GM12878 (cell line): ENCODE measurements around the gene LRRC41. TPM values are rescaled to one million over a fixed set of nuclear protein-coding genes. Genes with fewer than 3 reads are reported as not detected.

Experiments used
- ATAC-seq: fragments of 200-7000 bp; cut with Tn5 transposase; 3 replicates; pipeline ENCODE4 v1.9.1; 2020; ENCODE audit warnings: mild to moderate bottlenecking, moderate library complexity
- BruUV-seq: library from RNA; stranded (reverse); fragments of 400-500 nt; replicated peaks from 2 replicates; lab custom pipeline; 2021; lab: Mats Ljungman, UMichigan
- CTCF ChIA-PET: fragments of 300-600 bp; sonication (Branson Sonifier 250); formaldehyde crosslinking; extraction: SDS; loops from one replicate; lab custom pipeline; 2021; ENCODE audit warnings: inconsistent platforms; lab: Yijun Ruan, JAX
- POLR2A ChIA-PET: fragments of 350-600 bp; formaldehyde crosslinking; extraction: SDS; loops from one replicate; lab custom pipeline; 2021; ENCODE audit warnings: inconsistent platforms; lab: Charles Lee
- RAD21 ChIA-PET: fragments of 300-600 bp; sonication (Branson Sonifier 250); formaldehyde crosslinking; loops from one replicate; lab custom pipeline; 2023; ENCODE audit warnings: antibody characterized with exemption; ENCODE audit not compliant: unreplicated experiment; lab: Charles Lee
- SMC1A ChIA-PET: fragments of 300-600 bp; sonication (Branson Sonifier 250); formaldehyde crosslinking; loops from one replicate; lab custom pipeline; 2023; ENCODE audit not compliant: unreplicated experiment, uncharacterized antibody; lab: Charles Lee
- DNase-seq: peaks from one replicate; pipeline ENCODE4 v3.0.0-alpha.2; 2011; ENCODE audit warnings: low read depth, low spot score
- FAIRE-seq: peaks from 3 replicates; lab custom pipeline; 2011; peaks lifted over from hg19 to GRCh38; lab: Jason Lieb, UNC
- H2AFZ ChIP-seq: 2 replicates; pipeline ENCODE4 v1.6.0; 2011; ENCODE audit warnings: low read depth, low read length, control low read depth; ENCODE audit not compliant: control insufficient read depth
- H3K27ac ChIP-seq: 2 replicates; pipeline ENCODE4 v1.5.1; 2011; ENCODE audit warnings: control low read depth; ENCODE audit not compliant: control insufficient read depth, insufficient read depth
- H3K27me3 ChIP-seq, 2 experiments: replicated peaks in 1 of 2; 2 replicates each; pipeline versions ENCODE4 v1.6.0 to v1.6.1; 2011; ENCODE audit warnings: low read length in 1 of 2; ENCODE audit not compliant: control insufficient read depth in 2 of 2, insufficient read depth in 2 of 2
- H3K36me3 ChIP-seq, 2 experiments: 2 replicates each; pipeline ENCODE4 v1.5.1; 2011; ENCODE audit warnings: low read length in 1 of 2; ENCODE audit not compliant: control insufficient read depth in 2 of 2, insufficient read depth in 2 of 2
- H3K4me1 ChIP-seq: 2 replicates; pipeline ENCODE4 v1.6.1; 2011; ENCODE audit warnings: mild to moderate bottlenecking, low read length, moderate library complexity, mixed read lengths; ENCODE audit not compliant: control insufficient read depth, insufficient read depth
- H3K4me2 ChIP-seq: 2 replicates; pipeline ENCODE4 v1.6.0; 2011; ENCODE audit warnings: control low read depth; ENCODE audit not compliant: control insufficient read depth, insufficient read depth
- H3K4me3 ChIP-seq: fragments of 200-600 bp; sonication (generic); 2 replicates; pipeline ENCODE4 v1.5.1; 2016
- H3K79me2 ChIP-seq: 2 replicates; pipeline ENCODE4 v1.6.0; 2011; ENCODE audit warnings: low read length; ENCODE audit not compliant: control insufficient read depth, insufficient read depth
- H3K9ac ChIP-seq: 2 replicates; pipeline ENCODE4 v1.8.0; 2011; ENCODE audit warnings: low read length, control low read depth, mixed read lengths; ENCODE audit not compliant: control insufficient read depth, insufficient read depth
- H3K9me3 ChIP-seq: replicated peaks from 3 replicates; pipeline ENCODE4 v1.5.1; 2011; ENCODE audit warnings: mild to moderate bottlenecking, low read length; ENCODE audit not compliant: control insufficient read depth, insufficient read depth
- H4K20me1 ChIP-seq: 2 replicates; pipeline ENCODE4 v1.6.0; 2011; ENCODE audit not compliant: control insufficient read depth, insufficient read depth
- ETV6 ChIP-seq, 2 experiments: fragments of 450-650 bp in 1 of 2; IDR thresholded peaks in 1 of 2; conservative IDR thresholded peaks in 1 of 2; 2 replicates each; pipeline ENCODE4 v1.6.1; 2014; ENCODE audit warnings: antibody characterized with exemption in 1 of 2, borderline replicate concordance in 1 of 2, low read depth in 1 of 2, mild to moderate bottlenecking in 1 of 2, moderate library complexity in 1 of 2
- HSF1 ChIP-seq: fragments of 150-350 bp; IDR thresholded peaks from 2 replicates; pipeline ENCODE4 v1.6.1; 2014; ENCODE audit warnings: mild to moderate bottlenecking, low read depth, low read length
- MLLT1 ChIP-seq: fragments of 450-650 bp; IDR thresholded peaks from 2 replicates; pipeline ENCODE4 v1.6.1; 2016; ENCODE audit warnings: mild to moderate bottlenecking
- PAX8 ChIP-seq: fragments of 450-650 bp; IDR thresholded peaks from 2 replicates; pipeline ENCODE4 v1.6.1; 2017; ENCODE audit warnings: mild to moderate bottlenecking, moderate library complexity
- PKNOX1 ChIP-seq: fragments of 450-650 bp; IDR thresholded peaks from 2 replicates; pipeline ENCODE4 v1.6.1; 2016; ENCODE audit warnings: mild to moderate bottlenecking
- REST ChIP-seq: IDR thresholded peaks from 2 replicates; pipeline ENCODE4 v1.6.1; 2012; ENCODE audit warnings: mild to moderate bottlenecking, low read depth, low read length
- RUNX3 ChIP-seq: IDR thresholded peaks from 2 replicates; pipeline ENCODE4 v1.6.1; 2012; ENCODE audit warnings: low read length, inconsistent platforms
- TAF1 ChIP-seq: IDR thresholded peaks from 2 replicates; pipeline ENCODE4 v1.6.1; 2011; ENCODE audit warnings: mild to moderate bottlenecking, low read depth, low read length, borderline replicate concordance
- USF1 ChIP-seq: IDR thresholded peaks from 2 replicates; pipeline ENCODE4 v1.6.1; 2011; ENCODE audit warnings: borderline replicate concordance, low read depth, mild to moderate bottlenecking, moderate library complexity, mixed read lengths, low read length; ENCODE audit not compliant: insufficient read depth; ENCODE audit errors: extremely low read length
- ZBTB40 ChIP-seq: fragments of 450-650 bp; IDR thresholded peaks from 2 replicates; pipeline ENCODE4 v1.6.1; 2016; ENCODE audit warnings: mild to moderate bottlenecking, moderate library complexity, borderline replicate concordance
- WGBS: methylation state at CpG from one replicate; pipeline ENCODE4 v1.1.6; 2016; ENCODE audit warnings: low lambda C conversion rate; ENCODE audit not compliant: insufficient replicate concordance, insufficient coverage; ENCODE audit errors: missing lambda C conversion rate; 5-methylcytosine and 5-hydroxymethylcytosine counted together
- in situ Hi-C: fragments of 300-500 bp; cut with MboI; formaldehyde crosslinking; loops from 9 replicates; pipeline ENCODE4 v1.14.3; 2018; ENCODE audit warnings: mixed read lengths
- intact Hi-C: fragments of 100-400 bp; cut with micrococcal nuclease; formaldehyde crosslinking; loops from one replicate; pipeline ENCODE4 v1.14.2; 2022; ENCODE audit not compliant: unreplicated experiment
- polyA plus RNA-seq, 11 experiments: library from polyadenylated mRNA; depleted of rRNA in 4 of 11; unstranded in 6 of 11; stranded (reverse) in 5 of 11; fragments of >200 nt; fragmentation: Nextera tagmentation in 4 of 11; fragmentation: Illumina TruSeq in 1 of 11; extraction: Ambion mirVana in 4 of 11; extraction: Trizol in 1 of 11; gene quantifications; 1 replicate in 1 of 11; 2 replicates in 10 of 11; pipeline versions ENCODE4 v1.2.1 to v1.2.3, GENCODE V29; 2011 to 2016; ENCODE audit warnings: inconsistent platforms in 2 of 11, missing spikeins in 2 of 11, low read depth in 1 of 11
- total RNA-seq, 4 experiments: library from RNA; depleted of rRNA in 3 of 4; stranded (reverse); fragments of >200 nt in 3 of 4; fragmentation: Illumina TruSeq in 1 of 4; extraction: Trizol in 1 of 4; gene quantifications; 2 replicates each; pipeline versions ENCODE4 v1.2.1 to v1.2.3, GENCODE V29; 2013 to 2021

LRRC41 gene
- total and polyA plus RNA-seq, 10 of the 15 experiments (the other 5 are each of a cell fraction or from before 2014, with no cell fraction given), result 12.0 to 79.9 (median 48.5) TPM

GRCh38 chr1:46242918-46243317 is 60.5 kb downstream of the LRRC41 start:
- ChIA-PET RAD21 (no interaction called here), CTCF (interaction anchor here (0.9 kb wide), 1 partner anchor 99 kb away, joined by 4 read pairs; no protein-coding TSS in a partner anchor), POLR2A (no interaction called here), SMC1A (no interaction called here)
- Histone ChIP-seq H3K79me2 (peaks cover 4% of the 10 kb centered on the region), H3K9ac (no peak overlapping the region), H3K36me3 (no peaks in the 10 kb centered on the region), H3K27ac (no peak overlapping the region), H3K9me3 (no peaks in the 10 kb centered on the region; the same call in 2 of the 3 replicates), H2AFZ (no peak overlapping the region), H3K4me2 (no peak overlapping the region), H4K20me1 (no peaks in the 10 kb centered on the region), H3K27me3 (no peaks in the 10 kb centered on the region), H3K4me1 (peaks cover 3% of the 10 kb centered on the region; the same call in 1 of the 2 replicates), H3K4me3 (no peak overlapping the region)
- ATAC-seq, result no peak
- DNase-seq, result no peak
- no peak for FAIRE-seq
- no TSS peak for BruUV-seq
- 50% methylated on average over 1 of the region's 1 CpG for WGBS
- intact Hi-C loops, result no loop called here
- in situ Hi-C loops, result no loop called here
- TF ChIP-seq PAX8 (no peak), RUNX3 (no peak), MLLT1 (no peak), ZBTB40 (no peak), ETV6 (conservative IDR thresholded peaks at IDR 0.05 in 1 of 2, IDR thresholded peaks at IDR 0.05 in 1 of 2; ENCODE audit: borderline replicate concordance in 1 of 2, low read depth in 1 of 2) (no peak), TAF1 (no peak), USF1 (no peak), PKNOX1 (no peak), HSF1 (no peak), REST (no peak)
